SH-SY5Y (cell line): ENCODE data around the gene TOB1.

ENCODE experiments used
- GATA2 ChIP-seq: IDR thresholded peaks from 2 replicates; pipeline ENCODE4 v1.6.1; 2011; ENCODE audit warnings: mild to moderate bottlenecking, low read depth, low read length
- GATA3 ChIP-seq: IDR thresholded peaks from 2 replicates; pipeline ENCODE4 v1.6.1; 2011; ENCODE audit warnings: low read depth, mild to moderate bottlenecking, low read length, moderate library complexity

GRCh38 chr17:50903604-50904517, 37.7 kb upstream of the TOB1 start:
- TF ChIP-seq GATA2 (no peak), GATA3 (no peak)
